ENCODE results near the gene TAMM41. TPM values are rescaled to one million over a fixed set of nuclear protein-coding genes. Genes with fewer than 3 reads are reported as not detected.
A peak's percentile ranks its signal among the peaks of the same experiment; 100 is the strongest.
"Not testable (repeated sequence)": the region's sequence is repeated elsewhere in the genome, so short reads cannot be mapped to it uniquely, and the experiment has no call there.

Gene TAMM41
- 18.0 TPM for polyA plus RNA-seq (2013, experiment 1 of 2)
- 20.9 TPM for polyA plus RNA-seq (2013, experiment 2 of 2)

DNA sequence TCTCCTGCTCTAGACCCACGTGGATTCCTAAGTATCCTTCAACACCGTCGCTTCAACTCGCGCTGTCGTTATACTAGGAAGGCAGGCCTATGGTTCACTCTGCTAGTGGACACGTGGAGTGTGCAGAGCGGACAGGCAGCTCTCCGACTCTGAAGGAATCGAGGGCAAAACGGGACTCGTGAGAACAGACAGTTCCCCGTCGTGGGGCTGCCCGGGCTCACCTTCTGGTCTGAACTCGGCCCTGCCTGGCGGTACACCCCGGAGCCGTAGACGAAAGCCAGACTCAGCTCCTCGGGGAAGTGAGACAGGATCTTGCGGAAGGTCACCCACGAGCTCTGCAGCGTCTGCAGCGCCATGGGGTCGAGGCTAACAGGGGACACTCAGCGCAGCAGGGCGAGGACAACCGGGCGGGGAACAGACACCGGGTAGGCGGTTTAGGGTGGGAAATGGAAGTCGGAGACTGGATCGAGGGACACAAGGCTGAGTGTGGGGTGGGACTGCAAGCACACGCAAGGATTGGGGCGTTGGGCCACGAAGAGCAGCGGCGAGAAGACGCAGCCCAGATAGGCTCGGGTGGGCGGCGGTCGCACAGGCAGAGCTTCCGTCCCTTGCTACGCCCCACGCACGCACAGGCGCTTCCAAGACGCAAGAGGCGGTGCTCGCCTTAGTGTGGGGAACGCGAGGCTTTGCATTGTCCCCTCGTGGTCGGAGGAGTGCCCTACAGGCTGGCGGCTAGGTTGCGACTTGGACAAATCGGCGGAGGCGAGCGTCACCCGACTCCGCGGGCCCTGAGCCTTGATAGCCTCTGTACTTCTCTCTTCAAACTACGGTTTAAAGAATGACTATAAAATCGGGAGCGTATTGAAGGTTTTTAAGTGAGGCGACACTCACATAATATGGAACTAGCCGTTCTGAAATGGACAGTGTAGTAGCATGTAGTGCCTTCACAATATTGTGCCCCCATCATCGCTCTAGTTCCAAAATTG lies at the start of gene TAMM41:
Gene TAMM41, minus strand, starts transcription at position 605 of the 986 bp plus-strand sequence. Its CDS starts 249 bp downstream, at position 356.
- peak within 1 kb of the TSS; percentile 10; the same call in 1 of the 2 replicates for H3K27ac ChIP-seq (ENCODE audit: low read depth, low read length)
- peaks cover 13% of the 10 kb centered on the region for H3K27me3 ChIP-seq (ENCODE audit: insufficient read depth, low read length)
- 3% methylated on average over 71 of the region's 71 CpGs for WGBS
- peak within 1 kb of the TSS; percentile 84 for H3K4me3 ChIP-seq (ENCODE audit: low read length)
- H3K9ac ChIP-seq (ENCODE audit: low read depth, low read length), result peak within 1 kb of the TSS; percentile 85
- no peaks in the 10 kb centered on the region for H3K9me3 ChIP-seq (ENCODE audit: insufficient read depth, low read depth, low read length)
- peaks cover 26% of the 10 kb centered on the region for H3K36me3 ChIP-seq (ENCODE audit: insufficient read depth, low read length)
- peaks cover 7% of the 10 kb centered on the region; the same call in 1 of the 2 replicates for H3K4me1 ChIP-seq (ENCODE audit: insufficient read depth, low read length)

DNA sequence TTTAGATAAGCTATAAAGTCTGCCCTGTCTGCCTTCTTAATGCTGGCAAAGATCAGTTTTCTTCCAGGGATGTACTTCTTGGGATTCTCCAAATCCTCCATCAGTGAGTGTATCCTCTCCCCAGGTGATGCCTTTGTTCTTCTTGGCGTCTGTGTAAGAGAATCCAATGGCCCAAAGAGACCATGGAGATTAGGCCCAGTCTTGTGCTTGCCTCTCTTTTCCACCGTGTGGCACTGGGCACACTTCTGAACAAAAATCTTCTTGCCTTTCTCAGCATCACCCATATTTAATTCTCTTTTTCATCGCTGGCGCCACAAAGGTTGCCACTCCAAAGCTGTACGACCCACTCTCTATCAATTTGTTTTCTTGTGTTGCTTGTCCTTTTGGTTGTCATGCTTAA lies 32.2 kb upstream of the TAMM41 start:
- Histone ChIP-seq H3K36me3 (ENCODE audit: insufficient read depth, low read length) (no peaks in the 10 kb centered on the region), H3K27ac (ENCODE audit: low read depth, low read length) (no peak overlapping the region), H3K9ac (ENCODE audit: low read depth, low read length) (no peak overlapping the region), H3K4me1 (ENCODE audit: insufficient read depth, low read length) (no peaks in the 10 kb centered on the region), H3K4me3 (ENCODE audit: low read length) (no peak overlapping the region), H3K9me3 (ENCODE audit: insufficient read depth, low read depth, low read length) (no peaks in the 10 kb centered on the region), H3K27me3 (ENCODE audit: insufficient read depth, low read length) (no peaks in the 10 kb centered on the region)
- 80% methylated on average over 5 of the region's 5 CpGs for WGBS

- WGBS, result 100% methylated on average over 1 of the region's 1 CpG
Measured at GRCh38 chr3:11874707-11875106, 28.0 kb upstream of the TAMM41 start.

DNA sequence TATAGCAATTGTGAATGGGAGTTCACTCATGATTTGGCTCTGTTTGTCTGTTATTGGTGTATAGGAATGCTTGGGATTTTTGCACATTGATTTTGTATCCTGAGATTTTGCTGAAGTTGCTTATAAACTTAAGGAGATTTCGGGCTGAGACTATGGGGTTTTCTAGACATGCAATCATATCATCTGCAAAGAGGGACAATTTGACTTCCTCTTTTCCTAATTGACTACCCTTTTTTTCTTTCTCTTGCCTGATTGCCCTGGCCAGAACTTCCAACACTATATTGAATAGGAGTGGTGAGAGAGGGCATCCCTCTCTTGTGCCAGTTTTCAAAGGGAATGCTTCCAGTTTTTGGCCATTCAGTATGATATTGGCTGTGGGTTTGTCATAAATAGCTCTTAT lies 17.1 kb upstream of the TAMM41 start:
- H3K36me3 ChIP-seq (ENCODE audit: insufficient read depth, low read length); H3K9ac ChIP-seq (ENCODE audit: low read depth, low read length); H3K9me3 ChIP-seq (ENCODE audit: insufficient read depth, low read depth, low read length); H3K4me3 ChIP-seq (ENCODE audit: low read length); H3K27me3 ChIP-seq (ENCODE audit: insufficient read depth, low read length); H3K4me1 ChIP-seq (ENCODE audit: insufficient read depth, low read length); H3K27ac ChIP-seq (ENCODE audit: low read depth, low read length): not testable (repeated sequence)
- WGBS, result 91% methylated on average over 1 of the region's 1 CpG

More at GRCh38 chr3:11874707-11875106, 28.0 kb upstream of the TAMM41 start:
- H3K9me3 ChIP-seq (ENCODE audit: insufficient read depth, low read depth, low read length); H3K4me1 ChIP-seq (ENCODE audit: insufficient read depth, low read length); H3K27ac ChIP-seq (ENCODE audit: low read depth, low read length); H3K27me3 ChIP-seq (ENCODE audit: insufficient read depth, low read length); H3K36me3 ChIP-seq (ENCODE audit: insufficient read depth, low read length); H3K4me3 ChIP-seq (ENCODE audit: low read length); H3K9ac ChIP-seq (ENCODE audit: low read depth, low read length): not testable (repeated sequence)

DNA sequence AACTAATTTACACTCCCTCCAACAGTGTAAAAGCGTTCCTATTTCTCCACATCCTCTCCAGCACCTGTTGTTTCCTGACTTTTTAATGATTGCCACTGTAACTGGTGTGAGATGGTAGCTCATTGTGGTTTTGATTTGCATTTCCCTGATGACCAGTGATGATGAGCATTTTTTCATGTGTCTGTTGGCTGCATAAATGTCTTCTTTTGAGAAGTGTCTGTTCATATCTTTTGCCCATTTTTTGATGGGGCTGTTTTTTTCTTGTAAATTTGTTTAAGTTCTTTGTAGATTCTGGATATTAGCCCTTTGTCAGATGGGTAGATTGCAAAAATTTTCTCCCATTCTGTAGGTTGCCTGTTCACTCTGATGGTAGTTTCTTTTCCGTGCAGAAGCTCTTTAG lies 15.9 kb upstream of the TAMM41 start:
- H3K27ac ChIP-seq (ENCODE audit: low read depth, low read length); H3K27me3 ChIP-seq (ENCODE audit: insufficient read depth, low read length); H3K9me3 ChIP-seq (ENCODE audit: insufficient read depth, low read depth, low read length); H3K9ac ChIP-seq (ENCODE audit: low read depth, low read length); H3K4me1 ChIP-seq (ENCODE audit: insufficient read depth, low read length); H3K36me3 ChIP-seq (ENCODE audit: insufficient read depth, low read length); H3K4me3 ChIP-seq (ENCODE audit: low read length): not testable (repeated sequence)
- WGBS, result 75% methylated on average over 1 of the region's 2 CpGs

DNA sequence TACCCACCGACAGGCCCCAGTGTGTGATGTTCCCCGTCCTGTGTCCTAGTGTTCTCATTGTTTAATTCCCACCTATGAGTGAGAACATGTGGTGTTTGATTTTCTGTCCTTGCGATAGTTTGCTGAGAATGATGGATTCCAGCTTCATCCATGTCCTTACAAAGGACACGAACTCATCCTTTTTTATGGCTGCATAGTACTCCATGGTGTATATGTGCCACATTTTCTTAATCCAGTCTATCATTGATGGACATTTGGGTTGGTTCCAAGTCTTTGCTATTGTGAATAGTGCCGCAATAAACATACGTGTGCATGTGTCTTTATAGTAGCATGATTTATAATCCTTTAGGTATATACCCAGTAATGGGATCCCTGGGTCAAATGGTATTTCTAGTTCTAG lies 15.5 kb upstream of the TAMM41 start:
- WGBS, result 87% methylated on average over 2 of the region's 6 CpGs
- not testable (repeated sequence) for H3K4me3 ChIP-seq (ENCODE audit: low read length); H3K27me3 ChIP-seq (ENCODE audit: insufficient read depth, low read length); H3K36me3 ChIP-seq (ENCODE audit: insufficient read depth, low read length); H3K27ac ChIP-seq (ENCODE audit: low read depth, low read length); H3K9me3 ChIP-seq (ENCODE audit: insufficient read depth, low read depth, low read length); H3K9ac ChIP-seq (ENCODE audit: low read depth, low read length); H3K4me1 ChIP-seq (ENCODE audit: insufficient read depth, low read length)

- H3K4me3 ChIP-seq (ENCODE audit: low read length); H3K4me1 ChIP-seq (ENCODE audit: insufficient read depth, low read length); H3K27ac ChIP-seq (ENCODE audit: low read depth, low read length); H3K9ac ChIP-seq (ENCODE audit: low read depth, low read length); H3K36me3 ChIP-seq (ENCODE audit: insufficient read depth, low read length); H3K9me3 ChIP-seq (ENCODE audit: insufficient read depth, low read depth, low read length); H3K27me3 ChIP-seq (ENCODE audit: insufficient read depth, low read length): not testable (repeated sequence)
- no CpG with 5 or more reads among the region's 1 CpG for WGBS
Measured at GRCh38 chr3:11860213-11860612, 13.5 kb upstream of the TAMM41 start.

- WGBS, result 82% methylated on average over 5 of the region's 5 CpGs
- Histone ChIP-seq H3K9me3 (ENCODE audit: insufficient read depth, low read depth, low read length) (peaks cover 11% of the 10 kb centered on the region; the same call in 1 of the 2 replicates), H3K36me3 (ENCODE audit: insufficient read depth, low read length) (no peaks in the 10 kb centered on the region), H3K27me3 (ENCODE audit: insufficient read depth, low read length) (no peaks in the 10 kb centered on the region), H3K4me1 (ENCODE audit: insufficient read depth, low read length) (no peaks in the 10 kb centered on the region), H3K9ac (ENCODE audit: low read depth, low read length) (no peak overlapping the region), H3K4me3 (ENCODE audit: low read length) (no peak overlapping the region), H3K27ac (ENCODE audit: low read depth, low read length) (no peak overlapping the region)
Measured at GRCh38 chr3:11853450-11853849, 6.8 kb upstream of the TAMM41 start.

GRCh38 chr3:11850003-11850402 lies 3.3 kb upstream of the TAMM41 start:
- Histone ChIP-seq H3K9ac (ENCODE audit: low read depth, low read length) (no peak overlapping the region), H3K27me3 (ENCODE audit: insufficient read depth, low read length) (peaks cover 13% of the 10 kb centered on the region), H3K4me1 (ENCODE audit: insufficient read depth, low read length) (peaks cover 7% of the 10 kb centered on the region; the same call in 1 of the 2 replicates), H3K9me3 (ENCODE audit: insufficient read depth, low read depth, low read length) (peaks cover 7% of the 10 kb centered on the region; the same call in 1 of the 2 replicates), H3K27ac (ENCODE audit: low read depth, low read length) (no peak overlapping the region), H3K4me3 (ENCODE audit: low read length) (no peak overlapping the region), H3K36me3 (ENCODE audit: insufficient read depth, low read length) (no peaks in the 10 kb centered on the region)
- 68% methylated on average over 4 of the region's 4 CpGs for WGBS

- Histone ChIP-seq H3K27ac (ENCODE audit: low read depth, low read length) (no peak overlapping the region), H3K9me3 (ENCODE audit: insufficient read depth, low read depth, low read length) (no peaks in the 10 kb centered on the region), H3K36me3 (ENCODE audit: insufficient read depth, low read length) (peaks cover 19% of the 10 kb centered on the region), H3K4me3 (ENCODE audit: low read length) (no peak overlapping the region), H3K9ac (ENCODE audit: low read depth, low read length) (no peak overlapping the region), H3K4me1 (ENCODE audit: insufficient read depth, low read length) (peaks cover 7% of the 10 kb centered on the region; the same call in 1 of the 2 replicates), H3K27me3 (ENCODE audit: insufficient read depth, low read length) (peaks cover 13% of the 10 kb centered on the region)
- 83% methylated on average over 1 of the region's 1 CpG for WGBS
Measured at GRCh38 chr3:11847607-11848006, 922 bp upstream of the TAMM41 start.

- peak overlapping the region; percentile 84 for H3K4me3 ChIP-seq (ENCODE audit: low read length)
- peak overlapping the region; percentile 85 for H3K9ac ChIP-seq (ENCODE audit: low read depth, low read length)
- 57% methylated on average over 5 of the region's 5 CpGs for WGBS
- peaks cover 13% of the 10 kb centered on the region for H3K27me3 ChIP-seq (ENCODE audit: insufficient read depth, low read length)
- peaks cover 35% of the 10 kb centered on the region for H3K36me3 ChIP-seq (ENCODE audit: insufficient read depth, low read length)
- no peak overlapping the region for H3K27ac ChIP-seq (ENCODE audit: low read depth, low read length)
- H3K9me3 ChIP-seq (ENCODE audit: insufficient read depth, low read depth, low read length), result 0 out of 2 replicates have a peak, but pooled peaks cover 1% of the 10 kb centered on the region
- peaks cover 7% of the 10 kb centered on the region; the same call in 1 of the 2 replicates for H3K4me1 ChIP-seq (ENCODE audit: insufficient read depth, low read length)
Measured at GRCh38 chr3:11845651-11846050, 1.0 kb downstream of the TAMM41 start.

Measured in HUES64 (cell line).